Measurements from ENCODE around the gene ZNF829. TPM values are rescaled to one million over a fixed set of nuclear protein-coding genes. Genes with fewer than 3 reads are reported as not detected.

Gene ZNF829
- total RNA-seq (2022; extraction: Qiagen RNA extraction) = 0.29 to 0.50 TPM (median 0.40 TPM) in 5 replicates

DNA sequence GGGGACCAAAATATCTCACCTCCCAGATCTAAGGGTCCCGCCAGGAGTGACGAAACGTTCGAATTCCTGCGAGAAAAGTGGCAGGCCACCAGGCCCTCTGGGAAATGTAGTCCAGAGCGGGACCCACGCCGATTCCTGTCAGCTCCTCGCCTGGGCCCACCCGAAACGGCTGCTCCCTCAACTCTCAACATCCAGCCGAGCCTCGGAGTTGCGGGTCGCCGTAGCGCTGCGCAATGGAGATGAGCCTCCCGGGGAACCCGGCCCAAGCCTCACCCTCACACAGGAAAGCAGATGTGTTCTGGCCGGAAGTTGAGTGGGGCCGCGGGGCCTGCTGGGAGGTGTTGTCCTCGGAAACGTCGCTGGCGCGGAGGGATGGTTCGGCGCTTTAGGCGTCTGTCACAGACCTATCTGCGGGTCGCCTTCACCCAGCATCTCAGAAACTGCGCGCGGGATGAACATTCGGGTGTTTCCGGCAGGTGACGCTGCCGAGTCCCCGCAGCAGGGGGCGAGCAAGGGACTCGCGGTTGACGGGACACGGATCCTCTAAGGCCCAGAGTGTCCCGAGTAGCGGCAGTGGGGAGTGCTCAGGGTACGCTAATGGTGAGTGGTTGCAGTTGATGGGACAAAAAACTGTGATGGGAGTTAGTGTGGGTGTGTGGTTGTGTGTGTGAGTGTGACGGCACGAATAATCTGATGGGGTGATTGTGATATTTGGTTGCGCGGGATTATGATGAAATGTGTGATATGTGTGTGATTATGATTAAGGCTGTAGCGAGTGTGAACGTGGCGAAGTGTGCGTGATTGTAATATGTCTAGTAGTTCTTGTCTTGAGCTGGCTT lies at the start of gene ZNF829, which contains the start of gene ZNF568:
Gene ZNF829, minus strand, starts transcription at position 300 of the 839 bp plus-strand sequence. CDS start 1,124 bp downstream, outside the sequence.
Gene ZNF568, plus strand, starts transcription at position 341 of the 839 bp plus-strand sequence. CDS start 6,439 bp downstream, outside the sequence.

DNA sequence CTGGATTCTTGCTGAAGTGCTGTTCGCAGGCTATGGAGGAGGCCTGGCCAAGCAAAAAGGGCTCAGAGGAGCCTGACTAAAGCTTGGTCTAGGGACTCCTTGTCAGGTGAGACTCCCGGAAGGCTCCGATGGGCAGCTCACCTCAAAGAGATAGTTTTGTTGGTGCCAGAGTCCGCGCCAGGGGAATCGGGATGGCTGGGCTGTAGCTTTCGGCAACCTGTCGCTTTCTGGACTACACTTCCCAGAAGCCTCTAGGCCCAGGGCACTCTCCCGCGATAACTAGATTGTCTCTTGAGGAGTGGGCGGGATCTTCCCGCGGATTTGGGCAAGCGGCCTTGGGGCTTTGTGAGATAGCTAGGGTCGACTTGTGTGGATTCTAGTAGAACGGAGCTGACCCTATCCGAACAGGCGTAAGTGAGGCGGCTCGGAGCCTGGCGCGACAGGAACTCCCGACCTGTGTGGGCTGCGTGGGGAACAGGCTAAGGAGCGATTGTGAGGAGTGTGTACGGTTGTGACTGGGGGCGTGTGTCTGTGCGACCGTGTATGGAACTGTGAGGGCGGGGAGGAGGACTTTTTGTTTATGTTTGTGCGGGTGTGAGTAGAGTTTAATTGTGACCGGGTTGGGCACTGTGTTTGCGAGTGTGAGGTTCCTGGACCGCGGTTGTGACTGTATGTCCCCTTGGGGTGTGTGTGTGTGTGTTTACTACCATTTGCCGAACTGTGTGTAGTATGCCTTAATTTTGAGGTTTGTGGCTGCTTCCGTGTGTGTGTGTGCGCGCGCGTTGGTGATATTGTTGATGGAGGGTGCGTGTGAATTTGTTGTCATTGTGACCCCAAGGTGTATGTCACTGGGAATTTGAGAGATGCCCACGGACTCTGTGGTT lies 65.3 kb downstream of the ZNF829 start, which contains the start of gene ZNF345:
Gene ZNF345, plus strand, starts transcription at position 318 of the 884 bp plus-strand sequence. CDS start 25,955 bp downstream, outside the sequence.

Other genes starting within 250 kb of the ZNF829 start
- gene ZNF461, start 249.5 kb downstream of the ZNF829 start, total RNA-seq (2022; extraction: Qiagen RNA extraction) = 7.1 to 10.9 TPM (median 7.7 TPM) in 5 replicates
- gene ZNF567, start 228.7 kb downstream of the ZNF829 start, total RNA-seq (2022; extraction: Qiagen RNA extraction) = 7.7 to 10.3 TPM (median 8.0 TPM) in 5 replicates
- 0.32 to 0.74 TPM (median 0.48 TPM) in 5 replicates for gene ZNF850, start 143.5 kb downstream of the ZNF829 start, total RNA-seq (2022; extraction: Qiagen RNA extraction)
- gene ZNF790, start 77.9 kb downstream of the ZNF829 start, total RNA-seq (2022; extraction: Qiagen RNA extraction) = 0.10 to 0.29 TPM (median 0.18 TPM) in 5 replicates
- 0.05 to 0.25 TPM (median 0.15 TPM) in 5 replicates for gene ZNF345, start 65.4 kb downstream of the ZNF829 start, total RNA-seq (2022; extraction: Qiagen RNA extraction)
- 0.84 to 1.5 TPM (median 1.2 TPM) in 5 replicates for gene ZNF568, start within 50 bp of the ZNF829 start, total RNA-seq (2022; extraction: Qiagen RNA extraction)
- 4.5 to 6.0 TPM (median 4.9 TPM) in 5 replicates for gene ZNF420, start 162.1 kb upstream of the ZNF829 start, total RNA-seq (2022; extraction: Qiagen RNA extraction)